ENCODE results near the gene MAB21L4.

DNA sequence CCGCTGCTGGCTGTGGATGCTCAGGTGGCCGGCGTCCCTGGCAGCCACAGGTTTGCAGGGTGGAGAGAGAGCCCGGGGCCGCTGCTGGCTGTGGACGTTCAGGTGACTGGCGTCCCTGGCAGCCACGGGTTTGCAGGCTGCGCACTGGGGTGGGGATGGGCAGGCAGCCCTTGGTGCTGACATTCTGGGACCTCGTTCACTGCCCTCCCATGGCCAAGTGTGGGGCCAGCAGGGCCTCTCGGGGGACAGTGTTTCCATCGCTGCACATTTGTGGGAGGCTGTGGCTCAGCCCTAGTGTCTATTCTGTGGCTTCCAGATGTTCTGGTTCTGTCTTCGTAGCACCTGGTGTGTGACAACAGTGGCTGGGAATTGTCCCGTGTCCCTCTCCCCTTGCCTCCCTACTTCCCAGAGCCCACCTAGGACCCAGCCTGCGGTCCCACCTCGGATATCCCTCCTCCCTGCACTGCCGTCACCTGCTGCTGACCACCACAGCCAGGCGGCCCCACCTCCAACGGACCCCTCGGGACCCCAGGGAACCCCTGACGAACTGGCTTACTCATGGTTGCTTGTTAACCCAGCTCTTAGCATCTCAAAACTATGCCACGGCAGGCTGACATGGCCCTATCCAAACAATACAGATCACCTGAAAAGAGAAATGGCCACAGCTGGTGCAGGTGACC, 11.1 kb upstream of the MAB21L4 start:
- TF ChIP-seq EZH2 (IDR thresholded peaks at IDR 0.05; ENCODE audit: insufficient read depth, poor library complexity, severe bottlenecking) (no peak), EZH2phosphoT487 (IDR thresholded peaks at IDR 0.05; ENCODE audit: insufficient read depth, low read depth) (no peak)
